Activated naive CD8-positive, alpha-beta T cell treated with anti-CD3 and anti-CD28 coated beads, Interleukin-2, amount 10 ng/mL, durations not matched to agents 7 days and 5 days (primary cell): ENCODE measurements around the gene ITPR3. TPM values are rescaled to one million over a fixed set of nuclear protein-coding genes. Genes with fewer than 3 reads are reported as not detected.

Experiments
- ATAC-seq: fragments of 150-1000 bp; cut with Tn5 transposase; one replicate; pipeline ENCODE4 v1.10.0; 2021; ENCODE audit warnings: low read depth, moderate library complexity
- POLR2A ChIA-PET: fragments of 350-600 bp; sonication (Branson Sonifier 250); formaldehyde crosslinking; loops from one replicate; lab custom pipeline; 2021; ENCODE audit warnings: antibody characterized with exemption; lab: Charles Lee
- DNase-seq: peaks from one replicate; pipeline ENCODE4 v3.0.0; 2021
- H3K27ac Mint-ChIP-seq: one replicate; pipeline ENCODE4 v1.8.0; 2022; ENCODE audit warnings: mild to moderate bottlenecking, mixed read lengths
- H3K27me3 Mint-ChIP-seq: one replicate; pipeline ENCODE4 v1.8.0; 2022; ENCODE audit warnings: mild to moderate bottlenecking, moderate library complexity, mixed read lengths
- H3K36me3 Mint-ChIP-seq: one replicate; pipeline ENCODE4 v1.8.0; 2021; ENCODE audit warnings: mild to moderate bottlenecking, mixed read lengths
- H3K4me1 Mint-ChIP-seq: one replicate; pipeline ENCODE4 v1.8.0; 2021; ENCODE audit warnings: mixed read lengths
- H3K4me3 Mint-ChIP-seq: one replicate; pipeline ENCODE4 v1.8.0; 2022; ENCODE audit warnings: mild to moderate bottlenecking, moderate library complexity, mixed read lengths
- H3K9me3 Mint-ChIP-seq: one replicate; pipeline ENCODE4 v1.8.0; 2021; ENCODE audit warnings: mixed read lengths
- total RNA-seq, 2 experiments: library from RNA; stranded (reverse); gene quantifications; one replicate each; pipeline ENCODE4 v1.2.3, GENCODE V29; 2021

Gene ITPR3
- total RNA-seq, 2 experiments from 2014 or later, result 61.4 to 61.8 TPM

DNA sequence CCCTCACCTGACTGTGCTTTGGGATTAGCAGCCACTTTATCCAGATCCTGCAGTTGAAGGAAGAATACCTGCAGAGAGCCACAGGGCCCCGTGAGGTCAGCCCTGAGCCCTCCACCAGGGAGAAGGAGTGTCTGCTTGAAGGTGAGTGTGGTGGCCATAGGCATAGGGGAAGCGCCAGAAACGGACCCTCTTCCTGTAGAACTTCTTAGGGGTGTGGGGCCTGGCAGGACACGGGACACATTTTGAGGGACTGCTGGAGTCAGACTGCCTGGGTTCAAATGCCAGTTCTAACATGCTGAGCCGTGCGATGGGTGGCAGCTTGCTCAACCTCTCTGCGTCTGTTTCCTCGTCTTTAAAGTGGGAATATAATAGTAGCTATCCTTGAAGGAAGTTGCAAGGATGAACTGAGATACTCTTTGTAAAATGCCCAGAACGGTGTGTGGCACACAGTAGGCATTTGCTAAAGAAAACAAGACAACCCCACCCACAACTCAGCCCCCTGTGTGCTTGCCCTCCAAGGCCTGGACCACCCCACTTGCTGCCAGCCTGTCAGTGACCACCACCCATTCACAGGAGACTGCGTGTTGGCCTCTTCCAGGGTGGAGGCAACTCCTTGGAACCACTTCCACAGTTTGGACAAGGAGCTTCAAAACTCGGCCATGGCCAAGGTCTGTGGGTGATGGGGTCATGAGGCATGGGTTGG, 36.3 kb upstream of the ITPR3 start:
- peak overlapping the region; percentile 95 for H3K27ac Mint-ChIP-seq
- H3K27me3 Mint-ChIP-seq, result no peaks in the 10 kb centered on the region
- H3K4me1 Mint-ChIP-seq, result peaks cover 37% of the 10 kb centered on the region
- DNase-seq (no peak), ATAC-seq (no peak)
- H3K36me3 Mint-ChIP-seq, result no peaks in the 10 kb centered on the region
- H3K4me3 Mint-ChIP-seq, result peak overlapping the region; percentile 89
- POLR2A ChIA-PET, result interaction anchor here (1.0 to 1.6 kb wide), 6 partner anchors 14 to 203 kb away, joined by 3 to 8 read pairs (median 4); partner anchors contain the start of gene UQCC2
- H3K9me3 Mint-ChIP-seq, result no peaks in the 10 kb centered on the region

DNA sequence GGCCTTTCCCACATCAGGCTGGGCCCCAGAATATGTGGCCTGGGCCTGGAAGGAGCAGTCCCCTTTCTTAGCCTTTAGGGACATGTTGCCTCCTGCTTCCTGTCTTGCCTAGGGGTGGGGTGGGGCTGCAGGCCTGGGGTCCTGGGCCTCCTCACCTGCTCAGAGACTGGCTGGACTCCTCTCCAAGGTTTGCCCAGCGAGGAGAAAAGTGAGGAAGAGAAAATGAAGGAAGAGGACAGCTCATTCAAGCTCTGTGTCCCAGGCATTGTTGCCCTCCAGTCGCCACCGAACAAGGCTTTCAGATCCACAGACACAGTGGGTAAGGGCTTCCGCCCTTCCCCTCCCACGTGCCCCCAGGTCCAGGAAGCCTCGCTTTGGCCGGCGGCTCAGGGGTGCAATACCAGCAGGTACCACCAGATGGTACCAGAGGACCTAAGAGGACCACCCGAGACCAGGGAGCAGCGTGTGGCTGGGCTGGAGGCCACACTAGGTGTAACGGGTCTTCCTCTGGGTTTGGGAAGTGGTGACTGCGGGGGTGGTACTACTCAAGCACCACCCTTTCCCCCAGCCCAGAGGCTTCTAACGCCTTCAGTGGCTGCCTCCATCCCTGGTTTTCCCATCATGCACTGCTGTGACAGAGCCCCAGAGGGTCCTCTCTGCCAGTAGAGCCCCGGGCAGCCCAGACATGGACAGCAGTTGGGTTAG, 35.6 kb upstream of the ITPR3 start:
- peak; percentile 94 for DNase-seq
- ATAC-seq, result peak; percentile 89
- Mint-ChIP-seq H3K27me3 (no peaks in the 10 kb centered on the region), H3K9me3 (no peaks in the 10 kb centered on the region), H3K4me1 (peaks cover 35% of the 10 kb centered on the region), H3K36me3 (no peaks in the 10 kb centered on the region), H3K27ac (peak overlapping the region; percentile 95), H3K4me3 (peak overlapping the region; percentile 89)
- POLR2A ChIA-PET, result interaction anchor here (1.0 to 1.6 kb wide), 10 partner anchors 9 to 202 kb away, joined by 3 to 8 read pairs (median 4); partner anchors contain the start of genes ITPR3 and UQCC2

DNA sequence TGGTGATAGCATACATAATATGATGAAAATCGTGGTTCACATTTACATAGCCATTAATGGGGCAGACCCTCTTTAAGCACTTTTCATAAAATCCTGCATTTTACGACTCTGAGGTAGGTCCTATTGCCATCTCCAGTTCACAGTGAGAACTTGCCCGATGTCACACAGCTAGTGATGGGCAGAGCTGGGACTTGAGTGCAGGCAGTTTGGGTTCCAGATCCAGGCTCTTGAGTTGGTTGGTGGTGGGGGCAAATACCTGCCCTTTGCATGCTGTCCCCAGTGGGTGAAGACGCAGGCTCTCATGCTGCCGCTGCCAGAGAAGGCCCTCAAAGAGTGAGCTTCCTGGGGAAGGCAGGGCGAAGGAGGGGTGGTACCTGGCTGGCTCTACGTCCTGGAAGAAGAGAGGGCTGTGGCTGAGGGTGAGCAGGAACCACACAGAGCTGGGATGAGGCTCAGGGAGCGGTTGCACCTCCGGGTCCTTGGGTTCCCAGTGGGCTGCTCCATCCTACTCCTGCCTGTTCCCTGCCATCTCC, 34.9 kb upstream of the ITPR3 start:
- Mint-ChIP-seq H3K27me3 (no peaks in the 10 kb centered on the region), H3K9me3 (no peaks in the 10 kb centered on the region), H3K4me3 (peak overlapping the region; percentile 89), H3K4me1 (peaks cover 38% of the 10 kb centered on the region), H3K27ac (peak overlapping the region; percentile 95), H3K36me3 (no peaks in the 10 kb centered on the region)
- ATAC-seq (peak; percentile 6), DNase-seq (peak; percentile 45)
- POLR2A ChIA-PET, result interaction anchor here (1.0 to 1.6 kb wide), 8 partner anchors 9 to 201 kb away, joined by 3 to 8 read pairs (median 4); partner anchors contain the start of gene ITPR3

DNA sequence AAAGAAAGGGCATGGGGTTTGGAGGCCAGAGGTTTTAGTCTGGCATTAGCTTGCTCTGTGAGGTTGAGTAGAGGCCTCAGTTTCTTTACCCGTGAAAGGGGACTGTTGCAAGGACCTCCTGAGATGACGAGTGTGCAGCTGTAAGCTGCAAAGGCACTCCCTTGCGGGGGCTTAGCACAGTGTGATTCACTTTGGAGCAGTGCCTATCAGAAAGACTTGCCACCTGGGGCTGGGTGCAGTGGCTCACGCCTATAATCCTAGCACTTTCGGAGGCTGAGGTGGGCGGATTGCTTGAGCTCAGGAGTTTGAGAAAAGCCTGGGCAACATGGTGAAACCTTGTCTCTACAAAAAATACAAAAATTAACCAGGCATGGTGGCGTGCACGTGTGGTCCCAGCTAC, 33.6 kb upstream of the ITPR3 start:
- POLR2A ChIA-PET, result interaction anchor here (0.8 kb wide), 2 partner anchors 9 to 21 kb away, joined by 3 read pairs; no protein-coding TSS in a partner anchor
- peaks cover 2% of the 10 kb centered on the region for H3K27me3 Mint-ChIP-seq
- H3K4me1 Mint-ChIP-seq, result peaks cover 43% of the 10 kb centered on the region
- no peak overlapping the region for H3K4me3 Mint-ChIP-seq
- DNase-seq (no peak), ATAC-seq (no peak)
- H3K9me3 Mint-ChIP-seq, result no peaks in the 10 kb centered on the region
- H3K36me3 Mint-ChIP-seq, result no peaks in the 10 kb centered on the region
- no peak overlapping the region for H3K27ac Mint-ChIP-seq

DNA sequence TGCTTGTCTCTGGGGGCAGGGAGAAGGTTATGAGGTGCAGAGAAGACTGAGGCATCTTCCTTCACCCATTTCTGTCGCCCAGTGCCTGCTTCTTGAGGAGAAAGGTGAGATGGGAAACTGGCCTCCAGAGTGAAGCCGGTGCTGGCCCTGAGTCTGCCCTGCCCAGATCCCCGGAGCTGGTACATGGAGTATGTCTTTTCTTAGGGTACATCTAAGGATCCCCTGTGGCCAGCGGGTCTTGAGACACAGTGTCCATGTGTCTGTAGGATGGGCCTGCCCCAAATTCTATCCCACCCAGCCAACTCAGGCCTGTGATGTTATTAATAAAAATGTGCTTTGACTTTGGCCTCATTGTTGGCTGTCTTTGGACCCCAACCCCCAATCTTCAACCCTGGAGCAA, 32.2 kb upstream of the ITPR3 start:
- ATAC-seq (no peak), DNase-seq (no peak)
- Mint-ChIP-seq H3K4me3 (no peak overlapping the region), H3K4me1 (peaks cover 43% of the 10 kb centered on the region), H3K27ac (no peak overlapping the region), H3K27me3 (peaks cover 2% of the 10 kb centered on the region), H3K36me3 (no peaks in the 10 kb centered on the region), H3K9me3 (no peaks in the 10 kb centered on the region)
- POLR2A ChIA-PET, result no interaction called here

DNA sequence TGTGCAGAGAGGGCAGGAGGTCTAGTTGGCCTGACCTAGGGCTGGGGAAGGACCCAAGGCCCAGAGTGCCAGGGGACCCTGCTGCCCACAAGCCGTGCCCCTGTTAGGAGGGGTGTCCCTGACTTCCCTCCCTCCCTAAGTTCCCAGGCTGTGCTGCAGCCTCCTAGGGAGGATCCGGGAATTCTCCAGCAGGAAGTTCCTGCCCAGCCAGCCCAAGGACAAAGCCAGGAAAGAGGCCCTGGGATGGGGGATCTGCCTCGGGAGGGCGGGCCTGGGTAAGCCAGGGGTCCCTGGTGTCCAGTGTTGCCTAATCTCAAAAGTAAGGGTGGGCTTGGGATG, 31.8 kb upstream of the ITPR3 start:
- H3K9me3 Mint-ChIP-seq, result no peaks in the 10 kb centered on the region

DNA sequence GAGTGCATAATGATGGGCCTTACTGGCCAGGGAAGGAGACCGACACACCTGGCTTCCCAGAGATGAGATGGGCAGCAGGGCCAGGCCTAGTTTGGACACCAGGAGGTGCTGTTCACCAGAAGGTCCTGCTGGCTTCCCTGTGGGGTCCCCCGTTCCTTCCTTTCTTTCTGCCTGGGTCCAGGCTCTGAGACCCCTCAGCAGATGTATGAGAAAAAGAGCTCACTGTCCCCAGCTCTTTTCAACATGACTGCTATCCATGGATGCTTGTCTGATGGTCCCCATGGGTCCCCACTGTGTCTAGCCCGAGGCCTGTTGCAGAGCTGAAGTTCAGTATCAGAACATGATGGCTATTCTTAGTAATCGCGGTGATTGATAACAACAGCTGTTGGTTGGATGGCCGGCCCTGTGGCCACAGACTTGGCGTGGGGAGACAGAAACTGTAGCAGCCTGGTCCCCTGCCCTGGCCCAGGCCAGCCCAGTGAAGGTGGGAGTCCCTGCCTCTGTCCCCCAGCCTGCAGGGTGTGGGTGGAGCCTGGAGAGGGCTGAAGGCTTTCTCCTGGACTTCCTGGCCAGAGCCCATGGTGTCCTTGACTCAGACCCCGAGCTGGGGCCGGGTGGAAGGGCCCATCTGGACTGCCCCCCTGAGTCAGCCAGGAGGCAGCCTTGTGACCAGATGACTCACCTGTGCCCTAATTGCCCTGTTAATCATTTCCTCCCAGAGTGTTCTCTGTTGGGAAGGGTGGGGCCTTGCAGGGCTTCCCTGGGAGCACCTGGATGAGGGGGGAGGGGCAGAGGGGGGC, 31.2 kb upstream of the ITPR3 start:
- POLR2A ChIA-PET, result interaction anchor here (0.6 to 1.1 kb wide), 3 partner anchors 18 to 123 kb away, joined by 3 to 7 read pairs (median 5); partner anchors contain the start of gene ITPR3
- Mint-ChIP-seq H3K27me3 (peaks cover 2% of the 10 kb centered on the region), H3K4me3 (no peak overlapping the region), H3K27ac (peak overlapping the region; percentile 45), H3K9me3 (no peaks in the 10 kb centered on the region), H3K4me1 (peaks cover 36% of the 10 kb centered on the region), H3K36me3 (no peaks in the 10 kb centered on the region)
- ATAC-seq (no peak), DNase-seq (peak; percentile 64)

More for the DNA sequence above, 31.8 kb upstream of the ITPR3 start:
- POLR2A ChIA-PET, result interaction anchor here (0.6 to 1.1 kb wide), 2 partner anchors 32 to 124 kb away, joined by 3 to 7 read pairs; partner anchors contain the start of gene ITPR3
- DNase-seq, result no peak
- Mint-ChIP-seq H3K36me3 (no peaks in the 10 kb centered on the region), H3K27ac (no peak overlapping the region), H3K4me3 (no peak overlapping the region), H3K27me3 (peaks cover 2% of the 10 kb centered on the region), H3K4me1 (peaks cover 40% of the 10 kb centered on the region)
- ATAC-seq, result no peak

DNA sequence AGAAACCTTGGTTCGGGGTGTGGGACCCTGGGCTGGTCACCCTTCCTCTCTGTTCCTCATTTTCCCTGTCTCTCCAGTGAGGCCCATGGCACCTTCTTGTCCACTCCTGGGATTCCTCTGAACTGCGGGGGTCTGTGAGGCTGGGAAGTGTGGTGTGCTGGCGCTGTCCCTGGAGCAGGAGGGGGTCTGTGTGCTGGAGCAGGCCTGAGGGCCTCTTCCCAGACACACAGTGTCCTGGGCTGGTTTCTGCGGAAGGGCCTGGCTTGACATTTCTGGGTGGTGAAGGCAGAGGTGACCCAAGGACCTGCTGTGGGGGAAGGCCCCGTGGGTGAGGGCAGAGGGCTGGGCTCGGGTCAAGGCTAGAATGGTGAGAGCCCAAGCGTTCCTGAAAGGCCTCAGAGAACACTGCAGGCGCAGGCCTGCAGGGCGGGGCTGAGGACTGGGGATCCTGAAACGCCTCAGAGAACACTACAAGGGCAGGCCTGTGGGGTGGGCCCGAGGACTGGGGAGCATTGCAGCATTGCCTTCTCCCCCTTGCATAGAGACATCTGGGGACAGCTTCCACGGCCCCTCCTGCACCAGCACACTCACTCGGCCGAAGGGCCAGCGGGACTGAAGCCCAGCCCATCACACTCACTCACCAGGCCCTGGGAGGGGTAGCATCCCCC, 30.5 kb upstream of the ITPR3 start:
- ATAC-seq (no peak), DNase-seq (no peak)
- H3K4me1 Mint-ChIP-seq, result peaks cover 29% of the 10 kb centered on the region
- no peaks in the 10 kb centered on the region for H3K36me3 Mint-ChIP-seq
- no peaks in the 10 kb centered on the region for H3K9me3 Mint-ChIP-seq
- no peak overlapping the region for H3K27ac Mint-ChIP-seq
- H3K27me3 Mint-ChIP-seq, result peaks cover 2% of the 10 kb centered on the region
- no peak overlapping the region for H3K4me3 Mint-ChIP-seq
- POLR2A ChIA-PET, result interaction anchor here (0.8 to 1.1 kb wide), 2 partner anchors 17 to 31 kb away, joined by 5 to 7 read pairs; partner anchors contain the start of gene ITPR3

DNA sequence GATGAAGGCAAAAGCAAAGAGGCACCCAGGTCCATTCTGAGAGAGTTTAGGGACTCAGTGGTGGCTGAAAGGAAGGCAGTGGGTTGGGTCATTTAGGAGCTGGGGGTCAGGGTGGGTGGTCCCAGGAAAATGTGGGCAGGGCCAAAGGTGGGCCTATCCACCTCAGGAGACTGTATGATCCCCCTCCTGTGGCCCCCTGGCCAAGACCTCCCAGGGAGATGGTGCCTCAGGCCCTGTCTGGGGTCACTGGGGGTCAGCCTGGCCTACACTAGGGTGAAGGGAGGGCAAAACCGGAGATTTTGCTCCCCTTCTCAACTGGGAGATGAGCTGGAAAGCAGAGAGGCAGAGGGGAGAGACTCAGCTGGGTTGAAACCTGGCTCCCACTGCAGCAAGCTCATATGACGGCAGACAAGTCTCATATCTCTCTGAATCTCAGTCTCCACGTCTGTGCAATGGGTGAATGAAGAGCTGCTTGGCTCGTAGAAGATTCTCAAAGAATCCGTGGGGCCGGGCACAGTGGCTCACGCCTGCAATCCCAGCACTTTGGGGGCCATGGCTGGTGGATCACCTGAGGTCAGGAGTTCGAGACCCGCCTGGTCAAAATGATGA, 29.6 kb upstream of the ITPR3 start:
- Mint-ChIP-seq H3K4me3 (no peak overlapping the region), H3K27ac (no peak overlapping the region)
- POLR2A ChIA-PET, result interaction anchor here (1.3 to 2.3 kb wide), 3 partner anchors 11 to 30 kb away, joined by 3 to 11 read pairs (median 4); partner anchors contain the start of gene ITPR3

DNA sequence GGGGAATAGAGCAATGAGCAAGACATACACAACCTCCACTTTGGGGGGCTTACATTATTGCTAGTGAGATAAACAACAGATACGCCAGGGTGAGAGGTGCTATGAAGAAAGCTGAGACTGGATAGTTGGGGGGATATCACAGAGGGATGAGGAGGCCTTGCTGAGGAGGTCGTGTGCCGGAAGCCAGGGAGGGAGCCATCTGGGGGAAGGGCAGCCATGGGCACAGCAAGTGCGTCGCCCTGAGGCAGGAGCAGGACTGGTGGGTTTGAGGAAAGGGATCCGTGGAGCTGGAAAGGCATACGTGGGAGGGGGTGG, 28.9 kb upstream of the ITPR3 start:
- Mint-ChIP-seq H3K4me1 (peaks cover 27% of the 10 kb centered on the region), H3K36me3 (no peaks in the 10 kb centered on the region), H3K27me3 (peaks cover 2% of the 10 kb centered on the region), H3K27ac (peak overlapping the region; percentile 18), H3K9me3 (no peaks in the 10 kb centered on the region), H3K4me3 (peak overlapping the region; percentile 72)
- POLR2A ChIA-PET, result interaction anchor here (1.3 to 2.3 kb wide), 3 partner anchors 11 to 29 kb away, joined by 3 to 11 read pairs (median 4); partner anchors contain the start of gene ITPR3
- ATAC-seq (no peak), DNase-seq (no peak)

More for the DNA sequence above, 29.6 kb upstream of the ITPR3 start:
- Mint-ChIP-seq H3K4me1 (peaks cover 23% of the 10 kb centered on the region), H3K9me3 (no peaks in the 10 kb centered on the region), H3K27me3 (peaks cover 2% of the 10 kb centered on the region), H3K36me3 (no peaks in the 10 kb centered on the region)
- ATAC-seq (no peak), DNase-seq (no peak)

DNA sequence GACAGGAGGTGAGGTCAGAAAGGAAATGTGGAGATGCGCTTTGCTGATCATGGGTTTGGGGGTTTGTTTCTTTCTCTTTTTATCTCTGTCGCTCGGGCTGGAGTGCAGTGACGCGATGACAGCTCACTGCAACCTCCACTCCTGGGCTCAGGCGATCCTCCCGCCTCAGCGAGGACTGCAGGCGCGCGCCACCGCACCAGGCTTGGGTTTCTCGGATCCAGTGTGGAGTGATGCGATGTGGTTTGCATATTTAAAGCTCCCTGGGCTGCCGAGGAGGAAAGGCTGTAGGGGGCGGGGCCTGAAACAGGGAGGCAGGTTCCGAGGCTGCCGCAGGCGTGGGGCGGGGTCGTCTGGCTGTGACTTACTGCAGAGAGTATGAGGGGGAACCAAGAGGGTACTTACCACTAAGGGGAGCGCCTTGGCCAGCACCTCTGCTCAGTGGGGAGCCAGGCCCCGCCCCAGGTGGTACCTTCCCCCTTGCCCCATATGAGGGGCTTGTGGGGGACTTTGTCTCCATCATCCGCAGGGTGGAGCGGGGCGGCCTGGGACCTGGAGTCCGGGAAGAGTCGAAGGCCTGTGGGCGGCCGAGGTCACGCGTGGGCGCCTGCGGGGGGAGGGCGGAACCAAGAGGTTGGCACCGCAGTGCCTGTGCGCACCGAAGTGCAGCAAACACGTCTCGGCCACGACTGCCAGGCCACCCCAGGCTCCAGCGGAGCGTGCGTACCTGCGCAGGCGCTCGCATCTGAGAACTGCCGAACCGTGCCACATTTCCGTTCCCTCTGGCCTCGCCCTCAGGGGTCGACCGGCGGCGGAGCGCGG, 28.3 kb upstream of the ITPR3 start:
- peak; percentile 66 for DNase-seq
- POLR2A ChIA-PET, result interaction anchor here (0.7 to 2.3 kb wide), 4 partner anchors 12 to 29 kb away, joined by 3 to 11 read pairs (median 4); partner anchors contain the start of gene ITPR3
- Mint-ChIP-seq H3K4me1 (peaks cover 28% of the 10 kb centered on the region), H3K9me3 (no peaks in the 10 kb centered on the region), H3K27me3 (peaks cover 2% of the 10 kb centered on the region), H3K4me3 (peak overlapping the region; percentile 72), H3K36me3 (no peaks in the 10 kb centered on the region), H3K27ac (peak overlapping the region; percentile 72)
- peak; percentile 78 for ATAC-seq
